WTC11 (cell line): ENCODE data around the gene UPF2.

Experiments used
- CTCF ChIP-seq: fragments of 200-600 bp; IDR thresholded peaks from 2 replicates; pipeline ENCODE4 v1.8.0; 2022; ENCODE audit warnings: antibody characterized with exemption
- MAX ChIP-seq: sonication (generic); formaldehyde crosslinking; IDR thresholded peaks from 2 replicates; pipeline ENCODE4 v1.8.0; 2022; ENCODE audit warnings: mild to moderate bottlenecking, missing genetic modification reagents
- USF1 ChIP-seq: sonication (generic); formaldehyde crosslinking; IDR thresholded peaks from 2 replicates; pipeline ENCODE4 v1.8.0; 2022; ENCODE audit warnings: mild to moderate bottlenecking, missing genetic modification reagents
- ZNF512 ChIP-seq: sonication (generic); formaldehyde crosslinking; IDR thresholded peaks from 2 replicates; pipeline ENCODE4 v1.8.1; 2022; ENCODE audit warnings: missing genetic modification reagents, borderline replicate concordance
- TF ChIP-seq, protein P1 (sequence below): sonication (generic); formaldehyde crosslinking; IDR thresholded peaks from 2 replicates; pipeline ENCODE4 v1.8.0; 2022; ENCODE audit warnings: mild to moderate bottlenecking, missing genetic modification reagents

DNA sequence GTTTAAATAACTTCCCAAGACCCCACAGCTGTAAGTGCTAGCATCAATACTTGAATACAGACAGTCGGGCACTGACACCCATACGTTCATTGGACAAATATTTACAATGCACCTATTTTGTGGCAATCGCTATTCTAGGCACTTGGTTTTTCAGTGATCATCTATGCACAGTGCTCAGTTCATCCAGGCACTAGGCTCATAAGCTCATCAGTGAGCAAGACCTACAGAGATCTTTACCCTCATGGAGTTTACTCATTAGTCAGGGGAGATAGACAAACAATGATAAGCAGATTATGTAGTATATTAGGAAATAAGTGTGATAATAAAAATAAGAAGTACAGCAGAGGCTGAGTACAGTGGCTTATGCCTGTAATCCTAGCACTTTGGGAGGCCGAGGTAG, 18.5 kb upstream of the UPF2 start:
- TF ChIP-seq CTCF, result no peak
- TF ChIP-seq, protein P1, sequence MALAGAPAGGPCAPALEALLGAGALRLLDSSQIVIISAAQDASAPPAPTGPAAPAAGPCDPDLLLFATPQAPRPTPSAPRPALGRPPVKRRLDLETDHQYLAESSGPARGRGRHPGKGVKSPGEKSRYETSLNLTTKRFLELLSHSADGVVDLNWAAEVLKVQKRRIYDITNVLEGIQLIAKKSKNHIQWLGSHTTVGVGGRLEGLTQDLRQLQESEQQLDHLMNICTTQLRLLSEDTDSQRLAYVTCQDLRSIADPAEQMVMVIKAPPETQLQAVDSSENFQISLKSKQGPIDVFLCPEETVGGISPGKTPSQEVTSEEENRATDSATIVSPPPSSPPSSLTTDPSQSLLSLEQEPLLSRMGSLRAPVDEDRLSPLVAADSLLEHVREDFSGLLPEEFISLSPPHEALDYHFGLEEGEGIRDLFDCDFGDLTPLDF (CRISPR knock-in tag), result no peak
- no peak for TF ChIP-seq USF1 (CRISPR knock-in tag)
- no peak for TF ChIP-seq MAX
- no peak for TF ChIP-seq ZNF512 (CRISPR knock-in tag)
